Activated T-cell treated with anti-CD3 and anti-CD28 coated beads, Interleukin-2, amount 50 U/mL, for 24 hours (primary cell): ENCODE results near the gene ABAT.
"Not testable (repeated sequence)": the region's sequence is repeated elsewhere in the genome, so short reads cannot be mapped to it uniquely, and the experiment has no call there.

Experiments used
- DNase-seq: peaks from one replicate; pipeline ENCODE4 v3.0.0-alpha.2; 2020
- H3K27ac Mint-ChIP-seq: 2 replicates; pipeline ENCODE4 v1.8.0; 2020; ENCODE audit warnings: mild to moderate bottlenecking, mixed read lengths
- H3K27me3 Mint-ChIP-seq: 2 replicates; pipeline ENCODE4 v1.8.0; 2020; ENCODE audit warnings: mixed read lengths
- H3K36me3 Mint-ChIP-seq: 2 replicates; pipeline ENCODE4 v1.8.0; 2020; ENCODE audit warnings: low read depth, mixed read lengths
- H3K4me1 Mint-ChIP-seq: 2 replicates; pipeline ENCODE4 v1.8.0; 2020; ENCODE audit warnings: low read depth, mixed read lengths
- H3K4me3 Mint-ChIP-seq: 2 replicates; pipeline ENCODE4 v1.8.0; 2020; ENCODE audit warnings: mild to moderate bottlenecking, moderate library complexity, mixed read lengths
- H3K9me3 Mint-ChIP-seq: 2 replicates; pipeline ENCODE4 v1.8.0; 2020; ENCODE audit warnings: mixed read lengths

Gene ABAT

GRCh38 chr16:8727131-8727806, 52.9 kb downstream of the ABAT start:
- no peaks in the 10 kb centered on the region for H3K36me3 Mint-ChIP-seq
- no peak overlapping the region for H3K27ac Mint-ChIP-seq
- H3K9me3 Mint-ChIP-seq: no peaks in the 10 kb centered on the region
- no peak overlapping the region for H3K4me3 Mint-ChIP-seq
- no peaks in the 10 kb centered on the region for H3K27me3 Mint-ChIP-seq
- peaks cover 13% of the 10 kb centered on the region for H3K4me1 Mint-ChIP-seq
- DNase-seq: no peak

- no peak for DNase-seq
- no peak overlapping the region for H3K4me3 Mint-ChIP-seq
- H3K27me3 Mint-ChIP-seq: no peaks in the 10 kb centered on the region
- no peaks in the 10 kb centered on the region for H3K9me3 Mint-ChIP-seq
- no peak overlapping the region for H3K27ac Mint-ChIP-seq
- H3K36me3 Mint-ChIP-seq: no peaks in the 10 kb centered on the region
- peaks cover 13% of the 10 kb centered on the region for H3K4me1 Mint-ChIP-seq
These were observed 53.6 kb downstream of the ABAT start for GRCh38 chr16:8727857-8728618.

DNA sequence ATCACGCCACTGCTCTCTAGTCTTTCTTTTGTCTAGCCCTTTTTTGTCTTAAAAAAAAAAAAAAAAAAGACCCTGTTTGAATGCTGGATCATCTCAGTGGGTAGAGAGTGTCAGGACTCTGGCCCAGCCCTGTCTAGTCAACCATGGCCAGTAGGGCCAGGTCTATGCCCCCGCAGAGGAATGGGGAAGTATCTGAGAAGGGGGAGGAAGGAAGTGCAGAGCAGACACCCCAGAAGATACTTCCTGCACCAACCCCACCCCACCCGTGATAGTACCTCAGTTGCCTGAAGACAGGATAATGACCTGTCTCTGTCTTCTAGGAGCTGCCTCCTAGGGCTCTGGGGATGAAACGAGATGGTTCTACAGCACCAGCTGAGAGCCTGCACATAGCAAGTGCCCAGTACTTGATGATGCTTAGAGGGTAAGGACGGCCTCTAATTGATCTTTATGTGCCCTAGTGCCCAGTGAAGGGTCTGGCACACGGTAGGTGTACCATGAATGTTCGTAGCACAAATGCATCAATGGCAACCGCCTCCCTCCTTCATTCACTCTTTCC, 55.4 kb downstream of the ABAT start:
- H3K36me3 Mint-ChIP-seq: no peaks in the 10 kb centered on the region
- peaks cover 13% of the 10 kb centered on the region for H3K4me1 Mint-ChIP-seq

GRCh38 chr16:8730335-8730915, 56.0 kb downstream of the ABAT start:
- H3K4me3 Mint-ChIP-seq: no peak overlapping the region
- no peaks in the 10 kb centered on the region for H3K9me3 Mint-ChIP-seq
- peaks cover 13% of the 10 kb centered on the region for H3K4me1 Mint-ChIP-seq
- no peaks in the 10 kb centered on the region for H3K27me3 Mint-ChIP-seq
- H3K36me3 Mint-ChIP-seq: no peaks in the 10 kb centered on the region
- DNase-seq: no peak
- H3K27ac Mint-ChIP-seq: no peak overlapping the region

More for the DNA sequence above, 55.4 kb downstream of the ABAT start:
- DNase-seq: no peak
- H3K27me3 Mint-ChIP-seq: no peaks in the 10 kb centered on the region
- H3K27ac Mint-ChIP-seq: no peak overlapping the region
- H3K9me3 Mint-ChIP-seq: no peaks in the 10 kb centered on the region
- no peak overlapping the region for H3K4me3 Mint-ChIP-seq

- Mint-ChIP-seq H3K36me3 (peaks cover 6% of the 10 kb centered on the region), H3K9me3 (no peaks in the 10 kb centered on the region), H3K4me1 (peaks cover 8% of the 10 kb centered on the region), H3K4me3 (no peak overlapping the region), H3K27ac (no peak overlapping the region), H3K27me3 (no peaks in the 10 kb centered on the region)
- no peak for DNase-seq
These were observed 59.6 kb downstream of the ABAT start for GRCh38 chr16:8733849-8734540.

GRCh38 chr16:8735574-8735973, 61.2 kb downstream of the ABAT start:
- no peak for DNase-seq
- no peaks in the 10 kb centered on the region for H3K9me3 Mint-ChIP-seq
- no peaks in the 10 kb centered on the region for H3K4me1 Mint-ChIP-seq
- H3K36me3 Mint-ChIP-seq: peaks cover 6% of the 10 kb centered on the region
- H3K4me3 Mint-ChIP-seq: no peak overlapping the region
- H3K27ac Mint-ChIP-seq: no peak overlapping the region
- no peaks in the 10 kb centered on the region for H3K27me3 Mint-ChIP-seq

DNA sequence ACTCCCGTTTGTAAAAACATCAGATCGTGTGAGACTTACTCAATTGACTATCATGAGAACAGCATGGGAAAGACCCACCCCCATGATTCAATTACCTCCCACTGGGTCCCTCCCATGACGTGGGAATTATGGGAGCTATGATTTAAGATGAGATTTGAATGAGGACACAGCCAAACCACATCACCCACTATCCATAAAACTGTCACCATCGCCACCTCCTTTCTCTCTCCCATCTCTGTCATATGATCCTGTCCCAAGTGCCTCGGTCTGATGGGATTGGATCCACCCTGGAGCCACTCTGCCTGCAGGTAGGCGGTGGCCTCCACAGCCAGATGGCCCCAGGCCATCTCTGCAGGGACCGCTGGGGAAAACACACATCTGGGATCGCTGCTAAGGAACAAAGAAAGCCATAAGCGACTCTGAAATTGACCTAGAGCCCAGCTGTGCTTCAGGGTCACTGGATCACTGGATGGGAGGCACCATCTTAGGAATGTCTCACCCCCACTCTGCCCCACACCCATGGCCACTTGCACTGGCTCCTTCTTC, 61.8 kb downstream of the ABAT start:
- H3K9me3 Mint-ChIP-seq: no peaks in the 10 kb centered on the region
- no peaks in the 10 kb centered on the region for H3K27me3 Mint-ChIP-seq
- DNase-seq: no peak
- H3K27ac Mint-ChIP-seq: no peak overlapping the region
- no peak overlapping the region for H3K4me3 Mint-ChIP-seq
- H3K4me1 Mint-ChIP-seq: no peaks in the 10 kb centered on the region
- peaks cover 6% of the 10 kb centered on the region for H3K36me3 Mint-ChIP-seq

DNA sequence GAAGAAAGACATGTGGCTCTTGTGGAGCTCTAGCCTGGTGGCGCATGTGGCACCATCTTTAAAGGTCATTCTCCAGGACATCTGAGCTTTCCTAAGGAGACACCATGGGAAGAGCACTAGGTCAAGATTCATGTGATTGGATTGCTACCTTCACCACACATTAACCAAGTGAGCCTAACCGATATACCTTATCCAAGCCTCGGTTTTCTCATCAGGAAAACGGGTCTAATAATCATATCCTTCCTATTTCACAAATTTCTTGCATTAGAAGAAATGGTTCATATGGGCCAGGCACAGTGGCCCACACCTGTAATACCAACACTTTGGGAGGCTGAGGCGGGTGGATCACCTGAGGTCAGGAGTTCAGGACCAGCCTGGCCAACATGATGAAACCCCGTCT, 64.7 kb downstream of the ABAT start:
- H3K4me1 Mint-ChIP-seq: no peaks in the 10 kb centered on the region
- no peaks in the 10 kb centered on the region for H3K9me3 Mint-ChIP-seq
- H3K36me3 Mint-ChIP-seq: peaks cover 6% of the 10 kb centered on the region
- no peak overlapping the region for H3K4me3 Mint-ChIP-seq
- DNase-seq: no peak
- no peaks in the 10 kb centered on the region for H3K27me3 Mint-ChIP-seq
- H3K27ac Mint-ChIP-seq: no peak overlapping the region

DNA sequence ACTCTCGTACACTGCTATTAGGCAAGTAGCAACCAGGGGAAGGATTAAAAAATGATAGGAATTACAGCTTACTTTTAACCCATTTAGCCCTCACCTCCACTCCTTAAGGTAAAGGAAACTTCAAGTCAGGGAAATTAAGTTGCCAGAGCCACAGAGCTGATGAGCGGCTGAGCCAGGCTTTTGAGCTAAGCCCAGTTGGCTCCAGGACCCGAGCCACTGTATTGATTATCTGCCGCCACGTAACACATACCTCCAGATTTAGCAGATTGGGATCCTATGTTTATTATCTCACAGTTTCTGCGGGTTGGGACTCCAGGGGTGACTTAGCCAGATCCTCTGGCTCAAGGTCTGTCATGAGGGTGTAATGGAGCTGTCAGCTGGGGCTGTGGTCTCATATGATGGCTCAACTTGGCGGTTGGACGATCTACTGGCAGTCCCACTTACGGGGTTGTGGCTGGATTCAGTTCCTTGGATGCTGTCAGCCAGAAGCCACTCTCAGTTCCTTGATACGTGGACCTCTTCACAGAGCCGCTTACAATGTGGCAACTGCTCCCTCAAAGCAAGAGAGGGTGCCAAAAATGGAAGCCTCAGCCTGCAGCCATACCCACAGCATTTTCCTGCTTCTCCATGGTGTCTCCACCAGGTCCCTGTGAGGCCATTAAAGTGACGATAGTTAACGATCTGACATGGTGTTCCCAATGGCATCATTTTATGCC, 65.7 kb downstream of the ABAT start:
- no peak for DNase-seq
- no peaks in the 10 kb centered on the region for H3K27me3 Mint-ChIP-seq
- no peaks in the 10 kb centered on the region for H3K9me3 Mint-ChIP-seq
- H3K4me3 Mint-ChIP-seq: no peak overlapping the region
- no peaks in the 10 kb centered on the region for H3K4me1 Mint-ChIP-seq
- H3K36me3 Mint-ChIP-seq: peaks cover 6% of the 10 kb centered on the region
- H3K27ac Mint-ChIP-seq: no peak overlapping the region

DNA sequence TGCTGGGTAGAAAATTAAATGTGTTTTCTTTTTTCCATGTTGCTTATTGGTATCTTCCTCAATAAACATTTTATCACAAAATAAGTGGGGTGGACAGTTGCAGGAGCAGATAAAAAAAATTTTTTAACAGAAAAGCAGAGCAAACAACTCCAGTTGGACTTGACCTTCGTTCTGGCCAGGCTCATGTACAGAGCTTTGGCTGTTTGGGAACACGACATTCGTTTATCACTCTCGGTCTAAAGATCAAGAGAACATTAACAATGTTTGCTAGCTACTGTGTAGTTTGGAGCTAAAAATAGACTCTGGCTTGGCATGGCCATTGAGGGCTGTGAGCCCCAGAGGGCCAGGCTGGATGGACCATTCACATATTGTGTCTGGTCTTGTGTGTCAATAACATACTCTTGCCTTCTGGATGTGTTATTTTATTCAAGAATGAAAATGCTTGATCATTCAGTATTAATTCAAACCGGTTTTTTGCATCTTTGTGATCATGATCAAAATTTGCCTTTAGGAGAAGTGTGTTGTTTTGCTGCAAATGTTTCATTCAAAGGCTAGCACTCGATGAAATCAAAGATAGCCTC, 66.4 kb downstream of the ABAT start:
- no peak for DNase-seq
- Mint-ChIP-seq H3K27ac (no peak overlapping the region), H3K36me3 (peaks cover 7% of the 10 kb centered on the region), H3K4me1 (no peaks in the 10 kb centered on the region), H3K4me3 (no peak overlapping the region), H3K9me3 (no peaks in the 10 kb centered on the region), H3K27me3 (no peaks in the 10 kb centered on the region)

DNA sequence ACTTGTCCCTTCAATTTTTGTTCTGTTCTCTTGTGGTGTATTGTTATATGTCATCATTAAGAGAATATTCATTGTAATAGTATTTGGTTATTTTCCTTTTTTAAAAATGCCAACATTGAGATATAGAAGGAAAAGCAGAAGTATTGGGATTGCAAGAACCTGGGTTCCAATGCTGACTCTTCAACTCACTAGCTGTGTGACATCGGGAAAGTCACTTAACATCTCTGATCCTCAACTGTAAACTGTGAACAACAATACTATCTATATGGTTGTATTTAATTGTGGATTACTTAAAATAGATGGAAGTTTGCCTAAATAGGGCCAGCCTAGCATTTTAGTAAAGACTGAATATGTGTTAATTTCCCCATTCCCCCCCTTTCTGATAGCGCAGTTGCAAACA, 67.2 kb downstream of the ABAT start:
- H3K27me3 Mint-ChIP-seq: no peaks in the 10 kb centered on the region
- no peak for DNase-seq
- H3K36me3 Mint-ChIP-seq: peaks cover 4% of the 10 kb centered on the region
- H3K4me3 Mint-ChIP-seq: no peak overlapping the region
- no peak overlapping the region for H3K27ac Mint-ChIP-seq
- no peaks in the 10 kb centered on the region for H3K4me1 Mint-ChIP-seq
- H3K9me3 Mint-ChIP-seq: no peaks in the 10 kb centered on the region

- Mint-ChIP-seq H3K4me1 (no peaks in the 10 kb centered on the region), H3K27me3 (no peaks in the 10 kb centered on the region), H3K9me3 (no peaks in the 10 kb centered on the region), H3K4me3 (no peak overlapping the region), H3K36me3 (peaks cover 6% of the 10 kb centered on the region), H3K27ac (no peak overlapping the region)
- DNase-seq: no peak
These were observed 67.7 kb downstream of the ABAT start for GRCh38 chr16:8742068-8742467.

- not testable (repeated sequence) for H3K4me1 Mint-ChIP-seq, H3K9me3 Mint-ChIP-seq, H3K27me3 Mint-ChIP-seq, DNase-seq, H3K4me3 Mint-ChIP-seq, H3K27ac Mint-ChIP-seq
- peaks cover 25% of the 10 kb centered on the region for H3K36me3 Mint-ChIP-seq
These were observed 74.5 kb downstream of the ABAT start for GRCh38 chr16:8748944-8749343.
